Measurements from ENCODE around the gene PINK1. TPM values are rescaled to one million over a fixed set of nuclear protein-coding genes. Genes with fewer than 3 reads are reported as not detected.

Gene PINK1
- polyA plus RNA-seq, 1 of the 3 experiments (the other 2 are of a cell fraction) = 24.4 TPM

DNA sequence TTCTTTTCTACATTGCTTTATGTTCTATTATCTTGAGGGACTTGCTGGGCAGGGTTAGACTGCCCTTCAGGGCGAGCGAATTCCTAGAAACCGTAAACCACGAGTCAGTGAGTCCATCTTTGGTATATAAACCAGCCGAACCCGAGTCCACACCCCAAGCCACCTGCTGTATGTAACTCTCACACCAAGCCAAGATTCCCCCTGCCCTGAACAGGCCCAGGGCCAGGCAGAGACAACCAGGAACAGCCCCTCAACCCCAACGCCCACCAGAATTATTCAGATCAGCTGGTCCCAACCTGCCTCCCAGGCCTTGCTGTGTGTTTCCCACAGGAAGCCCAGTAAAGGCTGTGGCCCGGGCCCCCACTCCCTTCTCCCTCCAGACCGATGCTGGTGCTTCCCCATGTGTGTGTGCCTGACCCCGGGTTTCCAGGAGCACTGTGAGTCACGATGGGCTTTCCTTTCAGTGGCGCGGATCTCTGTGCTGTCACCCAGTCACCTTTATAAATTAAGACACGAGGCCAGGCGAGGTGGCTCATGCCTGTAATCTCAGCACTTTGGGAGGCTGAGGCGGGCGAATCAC lies 67.5 kb downstream of the PINK1 start:
- Histone ChIP-seq H3K36me3 (replicated peaks in 1 of 2; ENCODE audit: control insufficient read depth in 1 of 2, insufficient read depth in 2 of 2, low read length in 1 of 2) (no peaks in the 10 kb centered on the region), H3K9ac (no peak overlapping the region), H3K4me2 (no peak overlapping the region), H3K27ac (ENCODE audit: low read depth in 2 of 2, low read length in 1 of 2) (no peak overlapping the region), H2AFZ (ENCODE audit: low read depth) (no peak overlapping the region), H3K9me3 (no peaks in the 10 kb centered on the region), H3K79me2 (ENCODE audit: insufficient read depth) (no peaks in the 10 kb centered on the region), H3K4me1 (ENCODE audit: control insufficient read depth in 1 of 2, insufficient read depth in 2 of 2, low read depth in 1 of 2, low read length in 1 of 2) (peaks cover 3 to 21% of the 10 kb centered on the region in 2 experiments; a peak in 3 of 4 replicates), H3F3A (replicated peaks; ENCODE audit: insufficient read depth) (peaks cover 9% of the 10 kb centered on the region), H3K27me3 (ENCODE audit: insufficient read depth) (no peaks in the 10 kb centered on the region), H3K4me3 (ENCODE audit: low read depth in 2 of 2, low read length in 1 of 2) (no peak overlapping the region), H3K9me2 (no peaks in the 10 kb centered on the region), H4K20me1 (ENCODE audit: insufficient read depth) (no peaks in the 10 kb centered on the region)
- TF ChIP-seq FOXJ3 (CRISPR knock-in tag; IDR thresholded peaks at IDR 0.05) = no peak
- no peak for TF ChIP-seq ELF1 (IDR thresholded peaks at IDR 0.05)
- TF ChIP-seq TCF12 (IDR thresholded peaks at IDR 0.05) = no peak
- TF ChIP-seq RAD21 (IDR thresholded peaks at IDR 0.05; ENCODE audit: low read length) = no peak
- TF ChIP-seq EZH2phosphoT487 (IDR thresholded peaks at IDR 0.05; ENCODE audit: borderline replicate concordance, low read depth) = no peak
- no peak for TF ChIP-seq POLR2AphosphoS5 (IDR thresholded peaks at IDR 0.05; ENCODE audit: low read depth, low read length)
- TF ChIP-seq YY1 (IDR thresholded peaks at IDR 0.05; ENCODE audit: low read depth) = no peak
- no peak for TF ChIP-seq GABPA (IDR thresholded peaks at IDR 0.05; ENCODE audit: low read depth)
- TF ChIP-seq, protein P1, sequence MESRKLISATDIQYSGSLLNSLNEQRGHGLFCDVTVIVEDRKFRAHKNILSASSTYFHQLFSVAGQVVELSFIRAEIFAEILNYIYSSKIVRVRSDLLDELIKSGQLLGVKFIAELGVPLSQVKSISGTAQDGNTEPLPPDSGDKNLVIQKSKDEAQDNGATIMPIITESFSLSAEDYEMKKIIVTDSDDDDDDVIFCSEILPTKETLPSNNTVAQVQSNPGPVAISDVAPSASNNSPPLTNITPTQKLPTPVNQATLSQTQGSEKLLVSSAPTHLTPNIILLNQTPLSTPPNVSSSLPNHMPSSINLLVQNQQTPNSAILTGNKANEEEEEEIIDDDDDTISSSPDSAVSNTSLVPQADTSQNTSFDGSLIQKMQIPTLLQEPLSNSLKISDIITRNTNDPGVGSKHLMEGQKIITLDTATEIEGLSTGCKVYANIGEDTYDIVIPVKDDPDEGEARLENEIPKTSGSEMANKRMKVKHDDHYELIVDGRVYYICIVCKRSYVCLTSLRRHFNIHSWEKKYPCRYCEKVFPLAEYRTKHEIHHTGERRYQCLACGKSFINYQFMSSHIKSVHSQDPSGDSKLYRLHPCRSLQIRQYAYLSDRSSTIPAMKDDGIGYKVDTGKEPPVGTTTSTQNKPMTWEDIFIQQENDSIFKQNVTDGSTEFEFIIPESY (IDR thresholded peaks at IDR 0.05; ENCODE audit: borderline replicate concordance, low read depth) = no peak
- no peak for TF ChIP-seq RFX5 (IDR thresholded peaks at IDR 0.05; ENCODE audit: low read length)
- TF ChIP-seq NFIC (IDR thresholded peaks at IDR 0.05; ENCODE audit: borderline replicate concordance) = no peak
- TF ChIP-seq GATA2 (CRISPR knock-in tag; IDR thresholded peaks at IDR 0.05) = no peak
- no peak for TF ChIP-seq MXI1 (IDR thresholded peaks at IDR 0.05; ENCODE audit: low read depth, low read length)
- TF ChIP-seq, protein P2, sequence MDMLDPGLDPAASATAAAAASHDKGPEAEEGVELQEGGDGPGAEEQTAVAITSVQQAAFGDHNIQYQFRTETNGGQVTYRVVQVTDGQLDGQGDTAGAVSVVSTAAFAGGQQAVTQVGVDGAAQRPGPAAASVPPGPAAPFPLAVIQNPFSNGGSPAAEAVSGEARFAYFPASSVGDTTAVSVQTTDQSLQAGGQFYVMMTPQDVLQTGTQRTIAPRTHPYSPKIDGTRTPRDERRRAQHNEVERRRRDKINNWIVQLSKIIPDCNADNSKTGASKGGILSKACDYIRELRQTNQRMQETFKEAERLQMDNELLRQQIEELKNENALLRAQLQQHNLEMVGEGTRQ (IDR thresholded peaks at IDR 0.05; ENCODE audit: borderline replicate concordance, low read depth, low read length) = no peak
- CTCF ChIA-PET = no interaction called here
- WGBS (ENCODE audit: low lambda C conversion rate) = 94% methylated on average over 13 of the region's 17 CpGs
- POLR2A ChIA-PET = no interaction called here
- DNase-seq = no peak

Other genes with a start within 250 kb of the PINK1 start
- 2.8 and 5.3 TPM in 2 replicates for gene CAMK2N1, start 147.2 kb upstream of the PINK1 start, polyA plus RNA-seq (2012; rRNA removed)
- 22.8 and 26.4 TPM in 2 replicates for gene MUL1, start 125.3 kb upstream of the PINK1 start, polyA plus RNA-seq (2012; rRNA removed)
- gene FAM43B, start 80.9 kb upstream of the PINK1 start, polyA plus RNA-seq (2012; rRNA removed) = not detected in 2 replicates
- gene CDA, start 44.4 kb upstream of the PINK1 start, polyA plus RNA-seq (2012; rRNA removed) = 0.11 and 0.12 TPM in 2 replicates
- gene DDOST, start 27.9 kb downstream of the PINK1 start, polyA plus RNA-seq (2012; rRNA removed) = 602 and 763 TPM in 2 replicates
- gene KIF17, start 84.5 kb downstream of the PINK1 start, polyA plus RNA-seq (2012; rRNA removed) = 4.1 and 4.3 TPM in 2 replicates
- 6.1 and 6.5 TPM in 2 replicates for gene SH2D5, start 99.2 kb downstream of the PINK1 start, polyA plus RNA-seq (2012; rRNA removed)
- gene HP1BP3, start 153.8 kb downstream of the PINK1 start, polyA plus RNA-seq (2012; rRNA removed) = 205 and 236 TPM in 2 replicates